Umbilical cord (tissue), 2 donors: Measurements from ENCODE around the gene CAMK1. TPM values are rescaled to one million over a fixed set of nuclear protein-coding genes. Genes with fewer than 3 reads are reported as not detected.

Experiments used
- DNase-seq: peaks from one replicate; pipeline ENCODE4 v3.0.0-alpha.2; 2015; ENCODE audit warnings: low spot score
- total RNA-seq: library from RNA; depleted of rRNA; stranded (reverse); fragments of >200 nt; gene quantifications from one replicate; pipeline ENCODE4 v1.2.3, GENCODE V29; 2014; ENCODE audit warnings: low replicate concordance; ENCODE audit not compliant: insufficient read depth

CAMK1 gene
- total RNA-seq, 1 donor from 2014 or later: 16.4 TPM

- DNase-seq: no peak
These were observed 26.2 kb downstream of the CAMK1 start for GRCh38 chr3:9743548-9743947.

- no peak for DNase-seq
These were observed 27.2 kb downstream of the CAMK1 start for GRCh38 chr3:9742560-9742959.

GRCh38 chr3:9739181-9739580 lies 30.6 kb downstream of the CAMK1 start:
- DNase-seq: no peak

- no peak for DNase-seq
These were observed 32.9 kb downstream of the CAMK1 start for GRCh38 chr3:9736831-9737230.

GRCh38 chr3:9732740-9733115 lies 37.0 kb downstream of the CAMK1 start:
- DNase-seq: no peak

GRCh38 chr3:9732080-9732739 lies 37.5 kb downstream of the CAMK1 start:
- DNase-seq: no peak

GRCh38 chr3:9731206-9732079 lies 38.3 kb downstream of the CAMK1 start, which contains the start of gene BRPF1:
BRPF1 (plus strand) TSS chr3:9731735; CDS start chr3:9734141, 2,406 bp downstream.
- DNase-seq: peak; percentile 100

- no peak for DNase-seq
These were observed 39.0 kb downstream of the CAMK1 start for GRCh38 chr3:9730657-9731205.

GRCh38 chr3:9729419-9729818 lies 40.3 kb downstream of the CAMK1 start:
- no peak for DNase-seq

GRCh38 chr3:9727743-9728142 lies 42.0 kb downstream of the CAMK1 start:
- no peak for DNase-seq

GRCh38 chr3:9727041-9727595 lies 42.6 kb downstream of the CAMK1 start:
- no peak for DNase-seq

GRCh38 chr3:9725775-9726515 lies 43.8 kb downstream of the CAMK1 start:
- no peak for DNase-seq

- DNase-seq: no peak
These were observed 48.1 kb downstream of the CAMK1 start for GRCh38 chr3:9721700-9722060.

- DNase-seq: no peak
These were observed 48.6 kb downstream of the CAMK1 start for GRCh38 chr3:9721015-9721699.

- DNase-seq: no peak
These were observed 51.6 kb downstream of the CAMK1 start for GRCh38 chr3:9718118-9718517.

- no peak for DNase-seq
These were observed 52.2 kb downstream of the CAMK1 start for GRCh38 chr3:9717563-9717962.

- no peak for DNase-seq
These were observed 52.8 kb downstream of the CAMK1 start for GRCh38 chr3:9716801-9717555.

- peak; percentile 89 for DNase-seq
These were observed 53.8 kb downstream of the CAMK1 start for GRCh38 chr3:9715764-9716437.

- no peak for DNase-seq
These were observed 54.6 kb downstream of the CAMK1 start for GRCh38 chr3:9715136-9715535.

- no peak for DNase-seq
These were observed 56.6 kb downstream of the CAMK1 start for GRCh38 chr3:9713142-9713541.
